NCI-H187 treated with DMSO at 0.1 percent for 48 hours (cell line): ENCODE results near the gene MUSK.
"Not testable (repeated sequence)": the region's sequence is repeated elsewhere in the genome, so short reads cannot be mapped to it uniquely, and the experiment has no call there.

ENCODE experiments used
- DNase-seq: peaks from one replicate; lab custom pipeline; 2025; lab: John Stamatoyannopoulos, UW

Gene MUSK

DNA sequence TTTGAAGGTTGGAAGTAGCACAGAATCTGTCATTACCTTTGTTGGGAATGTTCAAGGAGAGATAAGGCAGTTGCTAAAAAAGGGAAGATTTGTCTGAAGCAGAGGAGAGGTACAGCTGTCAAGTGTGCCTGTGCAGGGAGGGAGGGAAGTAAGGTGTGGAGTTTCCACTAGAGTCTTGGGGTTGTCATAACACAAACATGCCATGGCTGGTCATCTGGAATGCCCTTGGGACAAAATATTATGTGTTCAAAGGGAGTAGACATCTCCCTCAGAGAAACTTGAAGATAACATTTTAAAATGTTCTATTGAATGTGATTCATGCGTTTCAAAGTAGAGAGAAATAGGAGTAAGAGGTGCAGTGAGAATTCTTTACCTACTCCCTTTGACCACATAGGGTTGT lies 95.0 kb downstream of the MUSK start:
- DNase-seq = no peak

DNA sequence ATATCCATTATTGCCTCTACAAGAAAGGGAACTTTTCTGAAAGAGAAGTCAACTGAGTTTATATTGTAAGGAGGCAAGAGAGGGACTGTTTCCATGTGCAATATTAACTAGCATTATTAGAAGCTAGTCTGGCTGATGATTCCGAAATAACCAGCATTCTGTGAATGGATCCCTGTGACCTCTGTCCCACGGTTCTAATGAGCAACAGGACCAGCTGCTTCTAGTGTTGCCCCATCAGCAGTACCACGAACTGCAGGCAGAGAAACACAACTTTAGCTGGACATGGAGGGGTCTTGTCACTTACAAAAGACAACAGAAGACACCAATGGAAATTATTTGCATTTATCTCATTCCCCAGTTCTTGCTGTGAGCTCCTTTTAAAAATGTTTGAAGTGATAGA lies 95.4 kb downstream of the MUSK start:
- no peak for DNase-seq

DNA sequence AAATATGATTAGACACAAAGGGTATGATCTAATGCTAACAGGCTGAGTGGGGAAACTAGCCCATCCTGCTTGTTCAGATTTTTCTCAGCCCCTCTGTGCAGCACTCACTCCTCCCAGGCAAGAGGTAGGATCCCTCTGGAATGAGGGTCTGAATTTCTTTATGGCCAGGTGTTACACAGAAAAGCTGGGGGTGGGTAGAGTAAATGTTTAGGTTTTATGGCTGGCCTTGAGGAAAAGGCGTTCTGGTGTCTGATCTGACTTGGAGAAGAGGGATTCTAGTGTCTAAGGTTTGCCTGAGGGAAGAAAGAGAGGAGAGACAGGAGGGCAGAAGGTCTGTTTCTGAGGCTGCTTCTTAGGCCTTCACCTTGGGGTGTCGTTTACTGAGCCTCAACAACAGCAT lies 97.3 kb downstream of the MUSK start:
- DNase-seq = no peak

DNA sequence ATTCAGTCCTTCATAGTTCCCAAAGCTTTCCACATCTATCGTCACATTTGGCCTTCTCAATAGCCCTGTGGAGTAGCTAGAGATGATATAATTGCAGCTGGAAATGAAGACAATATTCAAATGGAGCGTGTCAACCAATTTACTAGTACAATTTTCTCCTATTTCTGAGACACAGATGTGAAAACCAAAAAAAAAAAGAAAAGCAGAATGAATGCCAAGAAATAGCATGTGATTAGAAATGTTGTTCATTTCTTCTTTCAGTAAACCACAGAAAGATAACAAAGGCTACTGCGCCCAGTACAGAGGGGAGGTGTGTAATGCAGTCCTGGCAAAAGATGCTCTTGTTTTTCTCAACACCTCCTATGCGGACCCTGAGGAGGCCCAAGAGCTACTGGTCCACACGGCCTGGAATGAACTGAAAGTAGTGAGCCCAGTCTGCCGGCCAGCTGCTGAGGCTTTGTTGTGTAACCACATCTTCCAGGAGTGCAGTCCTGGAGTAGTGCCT lies 99.0 kb downstream of the MUSK start:
- DNase-seq = no peak

DNA sequence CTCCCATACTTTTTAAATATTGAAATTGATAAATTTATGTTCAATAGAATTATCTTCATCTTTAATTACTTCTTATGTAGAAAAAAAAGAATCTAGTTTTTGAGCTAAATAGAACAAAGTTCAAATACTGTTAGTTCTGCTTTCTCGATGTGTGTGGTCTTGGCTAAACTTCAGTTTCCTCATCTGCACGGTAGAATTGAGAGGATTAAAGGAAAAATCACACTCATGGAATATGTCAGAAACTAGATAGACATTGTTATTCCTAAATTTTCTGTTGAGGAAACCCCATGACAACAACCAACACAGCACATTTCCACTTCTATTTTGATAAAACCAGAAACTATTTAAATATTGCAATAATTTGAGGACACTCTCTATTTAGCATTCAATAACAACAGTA lies 100.3 kb downstream of the MUSK start:
- no peak for DNase-seq

DNA sequence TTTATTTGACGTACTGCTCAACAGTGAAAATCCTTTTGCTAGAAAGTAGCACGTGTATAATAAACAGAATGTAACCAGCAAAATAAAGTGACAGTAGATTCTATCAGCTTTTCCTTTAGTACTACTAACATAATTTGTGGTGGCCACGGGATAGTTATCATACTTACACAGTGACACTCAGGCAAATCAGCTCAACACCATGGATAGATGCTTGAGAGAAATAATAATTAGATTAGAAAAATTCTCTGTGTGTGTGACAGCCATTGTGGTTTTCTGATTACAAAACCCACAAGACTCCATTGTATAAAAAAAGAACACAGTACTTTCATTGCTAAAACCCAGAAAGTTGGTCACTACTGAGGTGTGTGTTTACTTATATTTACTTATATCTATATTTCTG lies 101.1 kb downstream of the MUSK start:
- DNase-seq = no peak

DNA sequence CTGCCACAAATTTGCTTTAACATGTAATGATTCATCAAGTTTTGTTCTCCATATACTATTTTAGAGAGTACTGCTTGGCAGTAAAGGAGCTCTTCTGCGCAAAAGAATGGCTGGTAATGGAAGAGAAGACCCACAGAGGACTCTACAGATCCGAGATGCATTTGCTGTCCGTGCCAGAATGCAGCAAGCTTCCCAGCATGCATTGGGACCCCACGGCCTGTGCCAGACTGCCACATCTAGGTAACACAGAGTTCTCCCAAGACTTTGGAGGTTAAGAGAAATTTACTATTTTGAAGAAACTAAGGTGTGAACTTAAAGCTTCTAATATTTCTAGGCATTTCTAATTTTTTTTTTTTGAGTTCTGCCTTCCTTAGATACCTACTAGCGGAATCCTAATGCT lies 107.1 kb downstream of the MUSK start:
- DNase-seq = no peak

DNA sequence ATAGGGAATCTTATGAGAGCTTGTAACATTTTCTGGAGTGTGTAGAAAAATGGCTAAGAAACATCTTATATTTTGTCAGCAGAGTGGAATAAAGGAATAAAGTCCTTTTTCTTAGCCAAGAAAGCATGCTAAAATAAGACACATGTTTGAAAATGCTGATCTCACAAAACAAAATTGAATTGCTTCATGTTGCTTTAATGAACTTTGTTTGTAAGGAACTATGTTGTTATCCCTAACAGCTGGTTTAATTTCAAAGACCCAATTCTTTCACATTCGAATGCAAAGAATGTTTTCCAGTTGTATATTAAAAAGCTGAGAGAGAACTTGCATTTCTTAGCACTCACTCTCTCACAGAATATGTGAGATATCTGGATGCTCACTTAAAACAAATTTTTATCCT lies 107.6 kb downstream of the MUSK start:
- DNase-seq = no peak

DNA sequence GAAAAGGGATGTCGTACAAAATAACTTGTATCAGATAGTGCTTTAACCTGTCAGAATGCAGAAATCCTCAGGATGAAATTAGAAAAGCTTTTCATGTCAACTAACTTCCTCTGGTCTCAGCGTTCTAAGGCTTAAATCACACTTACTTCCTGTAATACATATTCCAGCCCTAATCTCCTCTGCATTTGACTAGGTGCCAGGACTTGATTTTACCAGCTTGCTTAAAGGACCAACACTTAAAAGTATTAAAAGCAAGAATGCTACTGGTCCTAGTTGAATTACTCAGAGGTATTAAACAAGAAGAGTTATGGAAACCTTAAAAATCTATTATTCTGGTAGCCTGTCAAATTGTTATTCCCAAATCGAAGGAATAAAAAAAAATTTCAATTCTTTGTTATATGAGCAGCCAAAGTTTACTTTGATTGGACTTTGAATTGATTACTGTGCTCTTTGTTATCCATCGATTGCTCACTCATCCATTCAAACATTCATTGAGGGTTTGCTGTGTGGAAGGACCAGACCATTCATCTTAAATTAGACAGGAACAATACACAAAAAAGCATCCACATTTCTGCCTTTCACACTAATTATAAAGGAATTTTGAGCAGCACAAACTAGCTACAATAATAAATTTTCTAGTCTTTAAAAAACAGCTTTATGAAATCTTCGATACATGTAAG lies 108.7 kb downstream of the MUSK start:
- DNase-seq = no peak

DNA sequence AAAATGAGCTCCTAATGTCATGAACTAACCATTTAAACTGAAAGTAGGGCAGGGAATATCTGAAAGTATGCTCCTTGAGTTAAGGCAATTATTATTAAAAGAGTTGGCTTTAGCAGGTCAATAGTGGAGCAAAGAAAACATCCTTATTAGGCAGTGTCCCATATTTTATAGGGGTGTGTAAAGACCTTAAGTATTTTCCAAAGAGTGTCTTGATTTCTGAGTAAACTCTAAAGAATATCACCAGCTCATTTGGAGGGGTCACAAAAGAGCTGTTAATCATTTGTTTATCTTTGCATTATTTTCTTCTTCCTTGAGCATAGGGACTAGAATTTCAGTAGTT lies 109.3 kb downstream of the MUSK start:
- no peak for DNase-seq

DNA sequence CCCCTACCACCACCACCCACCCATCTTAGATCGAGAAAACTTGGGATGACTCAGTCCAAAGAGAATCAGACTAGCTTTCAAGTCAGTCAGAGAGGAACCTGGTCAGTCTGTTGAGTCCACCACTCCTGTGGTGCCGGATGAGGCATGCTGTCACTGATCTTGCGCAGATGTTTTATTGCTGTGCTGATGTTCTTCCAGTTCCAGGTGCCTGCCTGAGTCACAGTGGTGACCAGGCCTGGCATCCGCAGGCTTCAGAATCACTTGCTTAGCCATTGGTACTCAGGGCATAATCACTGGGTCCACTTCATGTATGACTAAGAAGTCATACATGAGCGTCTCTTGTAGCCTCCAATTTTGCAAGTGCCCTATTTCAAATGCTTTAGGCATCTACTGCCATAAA lies 114.1 kb downstream of the MUSK start:
- DNase-seq = no peak

DNA sequence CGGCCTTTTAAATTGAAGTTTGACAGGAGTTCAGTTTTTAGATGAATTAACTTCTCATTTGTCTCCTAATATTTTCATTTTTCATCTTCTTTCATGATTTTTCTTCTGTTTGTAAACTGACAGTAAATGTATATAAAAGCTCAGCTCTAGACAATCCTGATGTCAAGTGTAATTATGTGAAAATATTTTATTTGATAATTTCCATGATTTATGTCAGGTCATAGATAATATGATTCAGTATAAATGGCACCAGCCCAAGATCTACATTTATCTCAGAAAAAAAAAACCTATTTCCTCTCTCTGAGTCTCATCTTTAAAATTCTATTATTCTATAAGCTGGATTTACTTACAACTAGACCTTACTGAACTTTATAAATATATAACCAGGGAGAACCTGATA lies 115.7 kb downstream of the MUSK start:
- DNase-seq = no peak

DNA sequence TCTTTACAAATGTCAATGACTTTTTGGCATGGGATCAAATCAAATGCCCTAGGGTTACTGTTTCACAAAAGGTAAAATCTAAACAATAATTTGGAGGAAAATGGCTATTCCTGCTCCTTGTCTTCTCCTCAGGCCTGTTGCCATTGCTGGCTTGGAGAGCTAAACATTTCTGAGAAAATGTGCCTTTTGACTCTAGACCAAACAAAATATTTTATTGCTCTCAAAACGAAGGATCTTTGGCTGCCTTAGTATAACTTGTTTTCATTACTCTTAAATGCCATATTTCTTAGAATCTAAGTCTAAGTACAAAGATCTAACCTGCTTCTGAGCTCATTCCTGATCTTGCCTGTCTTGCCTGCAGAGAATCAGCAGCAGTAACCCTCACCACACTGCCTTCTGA lies 116.6 kb downstream of the MUSK start:
- DNase-seq = no peak

DNA sequence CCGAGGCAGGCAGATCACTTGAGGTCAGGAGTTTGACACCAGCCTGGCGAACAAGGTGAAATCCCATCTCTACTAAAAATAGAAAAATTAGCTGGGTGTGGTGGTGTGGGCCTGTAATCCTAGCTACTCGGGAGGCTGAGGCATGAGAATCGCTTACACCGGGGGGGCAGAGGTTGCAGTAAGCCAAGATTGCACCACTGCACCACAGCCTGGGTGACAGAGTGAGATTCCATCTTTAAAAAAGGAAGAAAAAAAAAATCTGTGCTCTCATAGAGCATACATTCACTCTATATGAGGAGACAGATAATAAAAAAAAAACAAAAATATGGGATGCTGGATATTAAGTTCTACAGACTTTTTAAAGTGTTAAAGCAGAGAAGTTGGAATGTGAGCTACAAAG lies 119.8 kb downstream of the MUSK start:
- DNase-seq = not testable (repeated sequence)

DNA sequence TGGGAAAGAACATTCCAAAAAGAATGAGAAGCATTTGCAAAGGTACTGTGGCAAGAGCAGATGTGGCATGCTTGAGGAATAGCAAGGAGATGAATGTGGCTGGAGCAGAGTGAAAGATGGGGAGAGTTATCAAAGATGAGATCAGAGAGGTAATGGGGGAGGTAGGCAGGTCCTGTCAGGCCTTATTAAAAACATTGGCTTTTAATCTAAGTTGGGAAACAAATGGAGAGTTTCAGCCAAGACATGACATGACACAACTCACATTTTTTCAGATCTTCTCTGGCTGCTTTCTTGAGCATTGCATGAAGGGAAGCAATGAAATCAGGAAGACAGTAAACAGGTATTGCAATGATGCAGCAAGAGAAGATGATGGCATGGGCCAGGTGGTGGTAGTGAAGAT lies 120.3 kb downstream of the MUSK start:
- DNase-seq = no peak

DNA sequence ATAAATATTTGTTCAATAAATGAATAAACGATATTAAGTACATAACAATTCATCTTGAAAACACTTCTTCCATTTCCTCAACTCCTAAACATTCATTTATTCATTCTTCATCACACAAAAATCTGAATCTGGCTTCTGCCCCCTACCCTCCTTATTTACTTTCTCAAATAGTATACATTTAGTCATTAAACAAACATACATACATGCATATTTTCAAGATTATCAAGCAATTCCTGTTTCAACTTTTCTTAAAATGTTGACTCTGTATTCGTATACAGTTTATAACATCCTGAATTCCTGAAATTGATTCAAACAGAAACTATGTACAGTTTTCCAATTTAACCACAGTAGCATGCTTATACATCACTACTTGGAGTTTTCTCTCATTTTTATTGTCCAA lies 129.0 kb downstream of the MUSK start:
- no peak for DNase-seq

DNA sequence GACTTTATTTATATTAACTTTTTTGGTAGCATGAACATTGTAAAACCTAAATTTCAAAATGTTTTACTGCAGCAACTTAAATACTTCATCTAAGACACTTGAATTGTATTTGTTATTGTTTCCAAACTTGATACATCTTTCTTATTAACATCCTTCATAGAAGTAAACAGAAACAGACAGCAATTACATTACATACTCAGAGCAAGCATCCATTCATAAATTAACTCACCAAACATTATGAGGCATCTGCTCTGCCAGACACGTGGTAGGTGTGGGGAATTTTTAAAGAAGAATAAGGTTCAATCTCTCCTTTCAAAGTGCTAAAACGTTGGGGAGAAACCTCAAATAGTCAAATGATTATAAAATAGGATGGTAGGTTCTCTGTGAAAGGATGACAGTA lies 130.8 kb downstream of the MUSK start:
- no peak for DNase-seq

DNA sequence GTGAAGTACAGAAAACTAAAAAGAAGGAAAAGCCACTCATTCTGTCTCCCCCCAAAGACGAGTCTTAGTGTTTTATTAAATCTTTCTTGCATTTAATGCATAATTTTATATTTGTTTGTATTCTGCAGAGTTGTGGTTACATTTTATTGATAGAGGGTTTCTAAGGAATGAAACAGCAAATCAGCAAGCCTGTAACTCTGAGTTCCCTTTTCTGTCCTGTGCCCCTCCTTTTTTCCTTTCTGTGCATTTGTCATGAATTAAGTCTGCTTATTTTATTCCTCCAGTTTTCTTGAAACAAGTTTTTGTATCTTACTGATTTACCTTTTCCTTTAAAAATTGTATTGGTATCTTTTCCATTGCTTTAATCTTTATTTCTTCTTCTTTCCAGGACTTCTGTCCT lies 132.8 kb downstream of the MUSK start:
- no peak for DNase-seq

DNA sequence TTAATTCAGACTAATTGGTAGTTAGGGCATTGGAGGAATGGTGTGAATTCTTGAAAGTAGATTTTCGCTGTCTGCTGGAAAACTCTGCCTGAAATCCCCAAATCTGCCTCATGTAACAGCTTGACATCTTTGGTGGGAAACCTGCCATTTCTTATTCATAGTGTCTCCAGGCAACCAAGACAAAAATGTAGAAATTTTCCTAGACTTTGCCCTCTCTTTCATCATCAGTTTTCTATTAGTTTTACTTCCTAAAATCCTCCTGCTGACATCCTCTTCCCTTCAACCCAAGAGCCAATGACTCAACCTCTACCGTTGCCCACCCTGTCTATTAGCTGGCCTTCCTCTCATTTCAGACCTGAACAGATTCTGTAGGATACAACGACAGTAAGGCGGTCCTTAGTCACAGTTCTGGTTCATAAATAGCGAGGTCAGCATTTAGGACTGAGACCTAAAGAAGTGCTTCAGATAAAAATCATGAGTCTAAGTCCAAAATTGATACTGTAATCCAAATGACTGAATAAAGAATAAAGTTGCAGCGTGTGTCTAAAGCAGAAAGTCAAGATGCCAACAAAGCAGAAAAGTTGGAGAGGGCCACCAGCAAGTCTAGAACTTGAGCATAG lies 133.9 kb downstream of the MUSK start:
- no peak for DNase-seq

DNA sequence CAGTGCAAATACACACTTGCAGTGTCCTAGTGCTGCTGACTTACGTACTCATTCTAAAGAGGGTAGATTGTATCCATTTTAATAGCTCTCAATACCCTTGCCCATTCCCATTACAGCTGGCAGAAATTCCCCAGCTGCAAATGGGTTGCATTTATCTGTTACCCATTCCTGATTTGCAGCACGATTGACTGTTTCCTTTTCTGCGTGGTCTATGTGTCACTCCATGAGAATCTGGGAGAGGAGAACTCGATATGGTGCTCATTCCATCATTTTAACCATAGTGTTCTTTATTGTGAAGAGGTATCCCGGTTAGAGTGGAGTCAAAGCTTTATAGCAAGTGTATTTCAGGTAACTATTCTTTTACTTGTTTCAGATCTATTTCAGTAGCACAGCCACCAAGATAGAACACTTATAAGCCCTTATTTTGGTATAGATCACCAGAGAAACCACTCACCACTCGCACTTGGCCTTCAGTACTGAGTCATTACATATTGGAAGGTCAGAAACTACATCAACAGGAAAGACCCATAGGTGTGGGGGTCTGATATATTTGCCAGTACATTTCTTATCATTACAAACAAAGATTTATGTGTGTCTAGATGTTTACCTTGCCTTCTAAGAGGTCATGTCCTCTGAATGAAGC lies 139.5 kb downstream of the MUSK start:
- DNase-seq = no peak

DNA sequence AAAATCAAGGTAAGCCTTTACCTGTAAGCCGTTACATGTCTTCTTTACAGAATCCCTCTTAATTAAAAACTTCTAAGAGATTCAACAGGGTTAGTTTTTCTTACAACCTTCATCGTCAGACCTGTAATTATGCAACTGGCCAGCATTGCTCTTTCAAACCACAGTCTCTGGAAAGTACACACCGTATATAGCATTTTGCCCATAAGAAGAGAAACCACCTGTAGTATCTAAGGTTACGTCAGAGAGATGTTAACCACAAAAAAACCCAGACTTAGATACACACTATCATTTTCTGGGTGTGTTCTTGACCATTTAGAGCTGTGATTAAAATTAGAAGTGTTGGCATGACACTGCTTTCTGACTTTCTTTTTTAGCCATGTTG lies 140.0 kb downstream of the MUSK start:
- no peak for DNase-seq

DNA sequence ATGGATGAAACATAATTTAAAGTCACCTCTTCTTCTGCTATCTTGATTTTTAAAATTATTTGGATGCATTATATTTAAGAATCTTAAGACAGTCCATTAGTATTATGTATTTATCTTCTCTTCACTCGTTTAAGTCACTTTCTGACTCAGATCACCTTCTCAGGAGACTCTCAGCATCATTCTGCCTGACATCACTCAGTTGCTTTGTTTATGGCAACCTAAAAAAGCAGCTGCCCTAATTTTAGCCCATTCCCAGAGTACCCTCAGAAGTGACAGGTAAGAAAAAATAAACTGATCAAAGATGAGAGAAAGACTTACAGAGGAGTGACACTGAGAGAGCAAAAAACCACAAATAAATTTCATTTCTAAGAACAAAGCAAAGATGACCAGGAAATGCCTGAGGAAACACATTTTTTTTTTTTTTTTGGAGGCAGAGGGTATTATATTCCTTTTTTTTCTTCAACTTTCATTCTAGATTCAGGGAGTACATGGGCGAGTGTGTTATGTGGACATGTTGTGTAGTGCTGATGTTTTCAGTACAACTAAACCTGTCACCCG lies 140.5 kb downstream of the MUSK start:
- no peak for DNase-seq

DNA sequence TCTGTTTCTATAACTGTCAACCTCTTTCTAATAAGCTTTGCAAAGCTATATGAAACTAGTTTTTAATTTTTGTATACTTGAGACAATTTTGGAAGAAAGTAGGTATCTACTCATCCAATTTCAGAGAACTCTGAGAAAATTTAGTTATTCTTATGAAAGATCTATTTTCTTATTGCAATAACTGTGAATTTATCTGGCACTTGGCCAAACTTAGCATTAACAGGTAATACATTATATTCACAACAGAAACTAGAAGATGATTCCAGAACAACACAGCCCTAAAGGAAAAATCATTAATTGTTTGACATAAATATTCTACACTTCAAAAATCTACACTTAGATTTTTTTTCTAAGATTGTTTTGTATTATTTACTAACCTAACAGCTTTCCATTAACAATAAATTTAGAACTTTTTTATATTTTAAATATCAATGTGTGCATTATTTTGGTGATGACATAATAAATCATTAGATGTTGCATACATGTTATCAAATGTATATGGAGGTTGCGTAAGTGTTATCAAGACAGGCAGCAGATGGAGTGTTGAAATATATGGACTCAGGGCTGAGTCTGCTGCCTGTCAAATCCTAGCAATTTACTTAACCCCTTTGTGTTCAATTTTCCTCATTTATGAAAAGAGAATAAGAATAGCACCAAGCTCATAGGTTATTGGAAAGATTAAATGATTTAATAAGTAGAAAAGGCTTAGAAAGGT lies 141.8 kb downstream of the MUSK start:
- no peak for DNase-seq
